Endothelial cell of umbilical vein (primary cell): ENCODE measurements around the gene NOP9. TPM values are rescaled to one million over a fixed set of nuclear protein-coding genes. Genes with fewer than 3 reads are reported as not detected.

Experiments
- BruUV-seq: library from RNA; stranded (reverse); fragments of 400-500 nt; replicated peaks from 2 replicates; lab custom pipeline; 2021; lab: Mats Ljungman, UMichigan
- CTCF ChIA-PET: fragments of 300-600, 350-600 bp; sonication (Branson Sonifier 250); formaldehyde crosslinking; loops from one replicate; lab custom pipeline; 2021; ENCODE audit warnings: antibody characterized with exemption, inconsistent platforms; lab: Charles Lee
- POLR2A ChIA-PET: fragments of 300-600, 350-600 bp; sonication (Branson Sonifier 250); formaldehyde crosslinking; loops from one replicate; lab custom pipeline; 2021; ENCODE audit warnings: antibody characterized with exemption, inconsistent platforms; lab: Charles Lee
- DNase-seq: peaks from one replicate; pipeline ENCODE4 v3.0.0-alpha.2; 2011; ENCODE audit warnings: low read depth, low spot score
- FAIRE-seq: peaks from 2 replicates; lab custom pipeline; 2011; peaks lifted over from hg19 to GRCh38; lab: Jason Lieb, UNC
- H2AFZ ChIP-seq: 2 replicates; pipeline ENCODE4 v1.6.0; 2012; ENCODE audit warnings: low read depth, low read length, control low read depth, inconsistent platforms
- H3K27ac ChIP-seq: 2 replicates; pipeline ENCODE4 v1.5.1; 2011; ENCODE audit warnings: low read depth, mild to moderate bottlenecking, control low read depth, low read length, moderate library complexity; ENCODE audit not compliant: insufficient read depth
- H3K27me3 ChIP-seq, 2 experiments: 2 replicates each; pipeline versions ENCODE4 v1.6.0 to v1.6.1; 2011; ENCODE audit warnings: low read length in 2 of 2, mixed read lengths in 1 of 2; ENCODE audit not compliant: control insufficient read depth in 2 of 2, insufficient read depth in 2 of 2
- H3K36me3 ChIP-seq, 2 experiments: 2 replicates in 1 of 2; 3 replicates in 1 of 2; pipeline ENCODE4 v1.5.1; 2011; ENCODE audit warnings: low read length in 2 of 2, mild to moderate bottlenecking in 1 of 2, moderate library complexity in 1 of 2; ENCODE audit not compliant: control insufficient read depth in 2 of 2, insufficient read depth in 2 of 2; ENCODE audit errors: extremely low read depth in 1 of 2
- H3K4me1 ChIP-seq: 3 replicates; pipeline ENCODE4 v1.5.1; 2011; ENCODE audit warnings: mild to moderate bottlenecking, low read length; ENCODE audit not compliant: control insufficient read depth, insufficient read depth; ENCODE audit errors: extremely low read depth
- H3K4me2 ChIP-seq: 2 replicates; pipeline ENCODE4 v1.6.1; 2011; ENCODE audit warnings: low read length, control low read depth, mixed read lengths; ENCODE audit not compliant: insufficient read depth
- H3K4me3 ChIP-seq, 3 experiments: fragments of 200-600 bp in 1 of 3; sonication (generic), shearing (Covaris generic) in 1 of 3; replicated peaks in 1 of 3; 2 replicates each; pipeline ENCODE4 v1.5.1; 2011 to 2016; ENCODE audit warnings: control low read depth in 3 of 3, low read length in 3 of 3, mild to moderate bottlenecking in 2 of 3, inconsistent platforms in 1 of 3, low read depth in 1 of 3, moderate library complexity in 1 of 3; ENCODE audit not compliant: insufficient read depth in 1 of 3
- H3K79me2 ChIP-seq: 2 replicates; pipeline ENCODE4 v1.6.0; 2012; ENCODE audit warnings: low read length, inconsistent platforms; ENCODE audit not compliant: control insufficient read depth, insufficient read depth
- H3K9ac ChIP-seq: replicated peaks from 2 replicates; pipeline ENCODE3; 2011; ENCODE audit warnings: low read length, control low read depth; ENCODE audit not compliant: insufficient read depth; ENCODE audit errors: extremely low read depth
- H3K9me1 ChIP-seq: replicated peaks from 3 replicates; pipeline ENCODE4 v1.6.0; 2011; ENCODE audit warnings: mild to moderate bottlenecking, low read length; ENCODE audit not compliant: control insufficient read depth, insufficient read depth; ENCODE audit errors: extremely low read depth
- H3K9me3 ChIP-seq: replicated peaks from 2 replicates; pipeline ENCODE4 v1.5.1; 2012; ENCODE audit warnings: low read length, inconsistent platforms; ENCODE audit not compliant: control insufficient read depth, insufficient read depth
- H4K20me1 ChIP-seq: replicated peaks from 2 replicates; pipeline ENCODE3; 2011; ENCODE audit warnings: mild to moderate bottlenecking, low read length; ENCODE audit not compliant: control insufficient read depth, insufficient read depth; ENCODE audit errors: extremely low read depth
- CTCF ChIP-seq, 2 donors: IDR thresholded peaks; 1 replicate in 1 of 2; 2 replicates in 1 of 2; pipeline ENCODE4 v1.5.1; 2011; ENCODE audit warnings: low read length in 2 of 2, mild to moderate bottlenecking in 2 of 2, moderate library complexity in 2 of 2, control low read depth in 1 of 2, inconsistent platforms in 1 of 2, low read depth in 1 of 2; ENCODE audit not compliant: insufficient read depth in 1 of 2; ENCODE audit errors: extremely low read depth in 1 of 2
- FOS ChIP-seq: IDR thresholded peaks from 2 replicates; pipeline ENCODE4 v1.6.1; 2011; ENCODE audit warnings: mild to moderate bottlenecking, low read length, moderate library complexity, borderline replicate concordance; ENCODE audit not compliant: insufficient read depth
- MYC ChIP-seq: IDR thresholded peaks from one replicate; pipeline ENCODE4 v1.6.1; 2011; ENCODE audit warnings: mild to moderate bottlenecking, low read depth, low read length
- POLR2A ChIP-seq: IDR thresholded peaks from 2 replicates; pipeline ENCODE4 v1.6.1; 2012; ENCODE audit warnings: low read depth, mild to moderate bottlenecking, control low read depth, low read length
- dilution Hi-C: fragments of 300-500 bp; cut with MboI; formaldehyde crosslinking; loops from one replicate; pipeline ENCODE4 v1.15.0; 2019; ENCODE audit warnings: low sequenced_read_pairs; ENCODE audit not compliant: extremely low pct_ligation_motif_present
- intact Hi-C: fragments of 100-400 bp; cut with micrococcal nuclease; formaldehyde crosslinking; loops from one replicate; pipeline ENCODE4 v1.10.0; 2022
- polyA plus RNA-seq, 4 experiments: library from polyadenylated mRNA; depleted of rRNA in 3 of 4; stranded (reverse) in 3 of 4; unstranded in 1 of 4; fragments of >200 nt; gene quantifications; 2 replicates each; pipeline versions ENCODE4 v1.2.1 to v1.2.3, GENCODE V29; 2011 to 2012; ENCODE audit warnings: missing spikeins in 1 of 4
- total RNA-seq: library from RNA; stranded (reverse); gene quantifications from 2 replicates; pipeline ENCODE4 v1.2.3, GENCODE V29; 2021

The NOP9 gene
- total and polyA plus RNA-seq, 2 donors (not counting 3 experiments of a cell fraction or from before 2014, with no cell fraction given): 16.2 to 31.0 TPM

- no peak for DNase-seq
- no peaks in the 10 kb centered on the region for H3K9me3 ChIP-seq
- H3K9ac ChIP-seq: no peak overlapping the region
- H3K9me1 ChIP-seq: no peaks in the 10 kb centered on the region
- H3K27me3 ChIP-seq: no peaks in the 10 kb centered on the region
- no TSS peak for BruUV-seq
- no peaks in the 10 kb centered on the region for H3K4me1 ChIP-seq
- POLR2A ChIA-PET: interaction anchor here (0.6 kb wide), 1 partner anchor 8 kb away, joined by 3 read pairs; the partner anchor contains the start of gene RABGGTA
- intact Hi-C loops: no loop called here
- dilution Hi-C loops: no loop called here
- CTCF ChIA-PET: interaction anchor here (1.0 to 4.0 kb wide), 7 partner anchors 8 to 64 kb away, joined by 3 to 27 read pairs (median 6); partner anchors contain the start of genes CIDEB, DHRS1, MDP1 and NOP9
- H2AFZ ChIP-seq: no peak overlapping the region
- no peaks in the 10 kb centered on the region for H3K36me3 ChIP-seq
- no peaks in the 10 kb centered on the region for H4K20me1 ChIP-seq
- peak; percentile 38 for FAIRE-seq
- H3K4me3 ChIP-seq: no peak overlapping the region
- no peaks in the 10 kb centered on the region for H3K79me2 ChIP-seq
- TF ChIP-seq POLR2A (no peak), MYC (no peak), FOS (no peak), CTCF (IDR thresholded peaks at IDR 0.05; ENCODE audit: extremely low read depth in 1 of 2, insufficient read depth in 1 of 2, low read depth in 1 of 2, low read length in 2 of 2) (peak in 1 of 2 donors; percentile 33)
- no peak overlapping the region for H3K27ac ChIP-seq
- no peak overlapping the region for H3K4me2 ChIP-seq
Observed at GRCh38 chr14:24279301-24280186, 20.1 kb upstream of the NOP9 start.
